HG03575 (cell line): ENCODE measurements around the gene LILRA1.
"Not testable (repeated sequence)": the region's sequence is repeated elsewhere in the genome, so short reads cannot be mapped to it uniquely, and the experiment has no call there.

Experiments
- ATAC-seq: cut with Tn5 transposase; IDR thresholded peaks from one replicate; pipeline ENCODE4 v1.9.1; 2021; ENCODE audit not compliant: unreplicated experiment, insufficient number of reproducible peaks, low FRiP score; ENCODE audit errors: extremely low read depth

The LILRA1 gene

GRCh38 chr19:54616057-54616456, 22.6 kb downstream of the LILRA1 start:
- ATAC-seq: no peak

DNA sequence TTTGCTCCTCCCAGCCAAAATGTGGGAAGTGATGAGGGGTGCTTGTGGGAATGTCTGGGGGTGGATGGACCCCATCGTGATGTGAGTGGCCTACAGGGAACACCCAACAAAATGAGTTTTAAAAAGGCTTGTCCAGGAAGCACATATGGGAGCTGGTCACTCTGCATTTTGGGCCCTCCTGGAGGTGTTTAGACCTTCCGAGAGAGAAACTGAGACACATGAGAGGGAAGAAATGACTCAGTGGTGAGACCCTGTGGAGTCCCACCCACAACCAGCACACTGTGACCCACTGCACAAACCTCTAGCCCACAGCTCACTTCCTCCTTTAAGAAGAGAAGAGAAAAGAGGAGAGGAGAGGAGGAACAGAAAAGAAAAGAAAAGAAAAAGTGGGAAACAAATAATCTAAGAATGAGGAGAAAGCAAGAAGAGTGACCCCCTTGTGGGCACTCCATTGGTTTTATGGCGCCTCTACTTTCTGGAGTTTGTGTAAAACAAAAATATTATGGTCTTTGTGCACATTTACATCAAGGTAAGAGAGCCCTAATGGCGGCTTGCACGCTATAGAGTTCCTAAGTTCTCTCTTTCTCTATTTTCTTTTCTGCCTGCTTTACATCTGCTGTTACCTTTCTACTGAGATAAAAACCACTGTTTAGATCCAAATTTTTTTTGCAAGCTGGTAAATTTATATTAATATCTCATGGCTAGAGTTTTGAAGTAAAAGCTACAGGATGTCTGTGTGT, 23.6 kb downstream of the LILRA1 start:
- ATAC-seq: no peak

DNA sequence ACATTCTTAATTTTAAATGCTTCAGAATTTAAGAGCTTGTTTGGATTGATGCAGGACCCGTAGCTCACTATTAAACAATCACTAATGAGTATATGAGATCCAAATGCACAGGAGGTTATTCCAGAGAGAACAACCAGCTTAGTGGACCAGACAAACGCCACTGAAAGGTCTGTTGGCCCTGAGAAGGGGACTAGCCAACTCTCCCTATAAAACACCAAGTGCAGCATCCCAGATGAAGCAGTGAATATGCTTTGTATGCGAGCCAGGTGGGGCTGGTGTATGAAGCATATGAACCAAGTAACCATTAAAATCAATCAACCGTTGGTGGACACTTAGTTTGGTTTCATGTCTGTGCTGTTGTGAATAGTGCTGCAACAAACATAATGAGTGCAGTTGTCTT, 27.0 kb downstream of the LILRA1 start:
- no peak for ATAC-seq

DNA sequence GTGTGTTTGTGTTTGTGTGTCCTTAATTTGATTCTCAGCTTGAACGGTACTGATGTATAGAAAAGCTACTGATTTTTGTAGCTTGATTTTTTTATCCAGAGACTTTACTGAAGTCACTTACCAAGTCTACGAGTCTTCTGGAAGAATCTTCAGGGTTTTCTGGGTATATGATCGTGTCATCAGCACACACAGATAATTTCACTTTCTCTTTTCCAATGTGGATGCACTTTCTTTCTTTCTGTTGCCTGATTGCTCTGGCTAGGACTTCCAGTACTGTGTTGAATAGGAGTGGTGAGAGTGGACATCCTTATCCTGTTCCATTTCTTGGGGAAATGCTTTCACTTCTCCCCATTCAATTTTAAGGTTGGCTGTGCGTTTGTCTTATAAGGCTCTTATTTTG, 29.0 kb downstream of the LILRA1 start:
- ATAC-seq: no peak

DNA sequence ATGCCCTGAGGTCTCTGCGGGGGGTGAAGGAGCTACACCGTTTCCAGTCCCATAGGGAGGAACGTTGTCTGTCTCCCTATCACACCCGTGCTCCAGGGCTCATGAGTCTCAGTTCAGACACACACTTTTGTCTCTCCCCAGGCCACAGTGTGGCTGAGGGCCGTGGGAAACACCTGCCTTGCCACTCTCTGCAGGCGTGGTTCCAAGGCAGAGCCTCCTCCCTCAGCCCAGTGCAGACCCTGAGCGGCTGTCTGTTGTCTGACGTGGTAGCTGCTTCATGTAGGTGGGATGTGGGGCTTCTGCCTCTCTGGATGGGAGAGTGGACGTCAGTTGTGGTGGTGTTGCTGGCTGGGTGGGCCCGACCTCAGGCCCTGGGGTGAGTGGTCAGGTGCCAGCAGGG, 30.8 kb downstream of the LILRA1 start:
- ATAC-seq: not testable (repeated sequence)

DNA sequence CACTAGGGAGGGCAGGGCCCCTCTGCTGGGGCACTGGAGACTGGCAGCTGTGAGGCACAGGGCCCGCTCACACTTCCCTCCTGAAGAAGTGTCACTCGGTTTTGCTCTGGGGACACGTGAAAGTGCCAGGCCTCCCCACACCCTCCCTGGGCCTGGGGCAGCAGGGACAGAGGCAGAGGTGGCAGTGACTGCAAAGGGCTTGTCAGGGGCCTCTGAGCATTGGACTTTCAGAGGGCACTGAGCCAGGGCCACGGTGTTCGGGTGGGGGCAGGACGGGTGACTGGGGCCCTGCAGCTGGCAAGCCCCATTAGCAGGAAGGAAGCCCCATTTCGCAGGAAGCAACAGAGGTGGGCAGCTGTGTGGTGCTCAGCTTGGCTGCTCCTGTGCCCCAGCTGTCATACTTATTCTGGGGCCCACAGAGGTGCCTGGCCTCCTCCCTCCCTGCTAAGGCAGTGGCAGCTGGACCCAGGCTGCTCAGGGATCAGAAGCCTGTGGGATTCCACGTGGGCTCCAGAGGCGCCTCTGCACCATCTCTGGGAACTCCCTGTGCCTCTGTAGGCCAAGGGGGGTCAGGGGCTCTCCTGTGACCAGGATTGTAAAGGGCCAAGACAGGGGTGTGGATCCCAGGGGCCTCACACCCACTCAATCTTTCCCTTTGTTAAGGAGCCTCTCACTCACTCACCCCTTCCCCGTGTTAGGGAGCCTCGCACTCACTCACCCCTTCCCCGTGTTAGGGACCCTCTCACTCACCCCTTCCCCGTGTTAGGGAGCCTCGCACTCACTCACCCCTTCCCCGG, 31.7 kb downstream of the LILRA1 start:
- ATAC-seq: not testable (repeated sequence)

GRCh38 chr19:54626757-54627156, 33.3 kb downstream of the LILRA1 start:
- no peak for ATAC-seq

DNA sequence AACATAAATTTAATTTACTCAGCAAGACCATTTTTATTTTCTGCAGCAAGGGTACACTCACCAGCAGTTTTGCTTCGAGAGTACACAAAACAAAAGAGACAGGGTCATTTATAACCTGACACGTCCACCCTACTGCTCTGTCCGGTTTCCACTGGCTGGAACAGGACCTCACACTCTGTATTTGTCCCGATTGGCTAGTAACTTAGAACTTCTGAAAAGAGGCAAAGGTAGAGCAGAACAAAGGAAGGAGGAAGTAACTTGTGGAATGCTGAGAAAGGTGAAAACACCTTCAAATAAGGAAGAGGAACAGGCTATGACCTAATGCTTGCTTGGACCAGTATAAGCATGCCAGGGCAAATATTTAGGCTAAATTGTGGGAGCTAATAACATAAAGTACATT, 34.5 kb downstream of the LILRA1 start:
- not testable (repeated sequence) for ATAC-seq

- ATAC-seq: not testable (repeated sequence)
Measured at GRCh38 chr19:54630262-54630661, 36.8 kb downstream of the LILRA1 start, which contains the start of gene LILRB1. Gene LILRB1 (plus strand): TSS chr19:54630484. CDS start chr19:54631074, 590 bp downstream.

GRCh38 chr19:54630782-54631181, 37.4 kb downstream of the LILRA1 start:
- ATAC-seq: no peak

DNA sequence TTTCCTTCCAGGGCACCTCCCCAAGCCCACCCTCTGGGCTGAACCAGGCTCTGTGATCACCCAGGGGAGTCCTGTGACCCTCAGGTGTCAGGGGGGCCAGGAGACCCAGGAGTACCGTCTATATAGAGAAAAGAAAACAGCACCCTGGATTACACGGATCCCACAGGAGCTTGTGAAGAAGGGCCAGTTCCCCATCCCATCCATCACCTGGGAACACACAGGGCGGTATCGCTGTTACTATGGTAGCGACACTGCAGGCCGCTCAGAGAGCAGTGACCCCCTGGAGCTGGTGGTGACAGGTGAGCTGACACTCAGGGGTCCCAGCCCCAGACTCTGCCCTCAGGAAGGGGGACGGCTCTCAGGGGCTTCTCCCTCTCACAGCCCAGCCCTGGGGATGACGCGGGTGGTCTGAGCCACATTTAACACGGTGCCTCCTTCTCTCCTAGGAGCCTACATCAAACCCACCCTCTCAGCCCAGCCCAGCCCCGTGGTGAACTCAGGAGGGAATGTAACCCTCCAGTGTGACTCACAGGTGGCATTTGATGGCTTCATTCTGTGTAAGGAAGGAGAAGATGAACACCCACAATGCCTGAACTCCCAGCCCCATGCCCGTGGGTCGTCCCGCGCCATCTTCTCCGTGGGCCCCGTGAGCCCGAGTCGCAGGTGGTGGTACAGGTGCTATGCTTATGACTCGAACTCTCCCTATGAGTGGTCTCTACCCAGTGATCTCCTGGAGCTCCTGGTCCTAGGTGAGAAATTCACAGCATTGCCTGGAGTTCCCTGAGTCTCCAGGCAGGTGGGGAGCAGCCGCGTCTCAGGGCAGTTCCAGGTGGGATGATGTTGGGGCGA, 38.3 kb downstream of the LILRA1 start:
- ATAC-seq: not testable (repeated sequence)

- ATAC-seq: not testable (repeated sequence)
Measured at GRCh38 chr19:54632517-54632916, 39.1 kb downstream of the LILRA1 start.

- ATAC-seq: no peak
Measured at GRCh38 chr19:54633401-54633800, 40.0 kb downstream of the LILRA1 start.

GRCh38 chr19:54636081-54636480, 42.6 kb downstream of the LILRA1 start:
- ATAC-seq: not testable (repeated sequence)

DNA sequence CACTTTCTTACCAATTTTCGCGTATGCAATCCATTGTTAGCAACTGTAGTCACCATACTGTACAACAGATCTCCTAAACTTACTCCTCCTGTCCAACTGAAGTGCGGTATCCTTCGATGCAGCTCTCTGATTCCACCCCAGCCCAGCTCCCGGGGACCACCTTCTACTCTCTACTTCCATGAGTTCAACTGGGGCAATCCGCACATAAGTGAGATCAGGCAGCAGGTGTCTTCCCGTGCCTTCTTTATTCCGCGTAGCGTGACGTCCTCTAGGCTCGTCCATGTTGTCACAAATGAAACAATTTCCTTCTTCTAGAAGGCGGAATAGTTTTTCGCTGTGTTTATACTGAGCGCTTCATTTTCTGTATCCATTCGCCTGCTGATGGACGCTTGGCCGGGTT, 45.3 kb downstream of the LILRA1 start:
- ATAC-seq: no peak

GRCh38 chr19:54642953-54643352, 49.5 kb downstream of the LILRA1 start:
- ATAC-seq: not testable (repeated sequence)

DNA sequence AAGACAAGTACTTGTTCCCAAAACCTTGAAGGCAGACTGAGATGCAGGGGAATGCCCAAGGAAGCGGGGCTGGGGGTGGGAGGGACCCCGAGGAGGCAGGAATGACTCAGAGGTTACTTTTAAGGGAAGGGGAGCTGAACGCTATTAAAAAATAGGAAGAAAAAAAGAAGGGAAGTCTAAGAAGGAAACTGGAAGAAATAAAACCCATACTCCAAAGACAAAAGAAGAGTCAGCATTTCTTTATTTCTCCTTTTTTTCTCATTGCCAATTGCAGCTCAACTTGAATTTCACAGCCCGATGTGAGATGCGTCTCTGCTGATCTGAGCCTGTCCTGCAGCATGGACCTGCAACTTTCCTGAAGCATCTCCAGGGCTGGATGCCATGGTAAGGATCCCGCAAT, 50.2 kb downstream of the LILRA1 start:
- ATAC-seq: not testable (repeated sequence)

- ATAC-seq: no peak
Measured at GRCh38 chr19:54644056-54644455, 50.6 kb downstream of the LILRA1 start.

DNA sequence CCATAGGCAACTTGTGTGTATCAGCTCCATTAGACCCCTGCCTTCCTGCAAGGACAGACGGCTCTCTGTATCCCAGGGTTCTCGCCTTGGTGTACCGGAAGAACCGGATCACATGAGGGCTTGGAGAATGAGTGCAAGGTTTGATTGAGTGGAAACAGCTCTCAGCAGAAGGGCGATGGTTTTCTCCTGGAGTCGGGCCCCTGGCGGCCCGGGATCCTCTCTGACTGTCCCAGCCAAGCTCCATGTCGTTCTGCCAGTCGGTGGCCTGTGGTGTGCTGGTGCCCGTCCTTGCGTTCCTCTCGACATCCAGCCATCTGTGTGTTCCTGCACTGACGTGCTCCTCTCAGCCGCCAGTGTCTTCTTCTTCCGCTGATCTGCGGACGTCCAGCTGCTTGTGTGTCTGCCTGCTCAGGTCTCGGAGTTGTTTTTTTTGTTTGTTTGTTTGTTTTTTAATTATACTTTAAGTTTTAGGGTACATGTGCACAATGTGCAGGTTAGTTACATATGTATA, 53.0 kb downstream of the LILRA1 start:
- no peak for ATAC-seq
